PC-9 (cell line): ENCODE results near the gene TGFB2. TPM values are rescaled to one million over a fixed set of nuclear protein-coding genes. Genes with fewer than 3 reads are reported as not detected.

ENCODE experiments used
- BruUV-seq: library from RNA; stranded (reverse); fragments of 400-500 nt; replicated peaks from 2 replicates; lab custom pipeline; 2021; lab: Mats Ljungman, UMichigan
- CTCF ChIA-PET: fragments of 300-600 bp; sonication (Branson Sonifier 250); formaldehyde crosslinking; loops from one replicate; lab custom pipeline; 2022; ENCODE audit warnings: antibody characterized with exemption; lab: Charles Lee
- POLR2A ChIA-PET: fragments of 300-600 bp; sonication (Branson Sonifier 250); formaldehyde crosslinking; loops from one replicate; lab custom pipeline; 2022; ENCODE audit warnings: antibody characterized with exemption; ENCODE audit not compliant: unreplicated experiment; lab: Charles Lee
- DNase-seq, 2 experiments: peaks; one replicate each; pipeline versions ENCODE4 v3.0.0 to v3.0.0-alpha.2; 2015 to 2022; ENCODE audit warnings: mixed read lengths in 1 of 2
- H2AFZ ChIP-seq: fragments of 200-600 bp; sonication (generic); 2 replicates; pipeline ENCODE4 v1.8.1; 2017; ENCODE audit warnings: antibody characterized with exemption
- H3F3A ChIP-seq: fragments of 200-600 bp; sonication (generic); 2 replicates; pipeline ENCODE4 v1.8.1; 2017; ENCODE audit warnings: antibody characterized with exemption, mild to moderate bottlenecking, low read depth; ENCODE audit not compliant: insufficient read depth
- H3K27ac ChIP-seq: fragments of 200-600 bp; sonication (generic); 2 replicates; pipeline ENCODE4 v1.6.1; 2016; ENCODE audit warnings: mixed run types
- H3K27me3 ChIP-seq: fragments of 200-600 bp; sonication (generic); 2 replicates; pipeline ENCODE4 v1.6.1; 2016; ENCODE audit warnings: low read depth, mixed run types; ENCODE audit not compliant: insufficient read depth
- H3K36me3 ChIP-seq: fragments of 200-600 bp; sonication (generic); 2 replicates; pipeline ENCODE4 v1.6.1; 2016; ENCODE audit warnings: low read depth, mixed run types
- H3K4me1 ChIP-seq: fragments of 200-600 bp; sonication (generic); replicated peaks from 2 replicates; pipeline ENCODE4 v1.6.1; 2016; ENCODE audit warnings: mixed run types; ENCODE audit not compliant: insufficient read depth
- H3K4me2 ChIP-seq: fragments of 200-600 bp; sonication (generic); 2 replicates; pipeline ENCODE4 v1.6.1; 2017; ENCODE audit warnings: mixed run types
- H3K4me3 ChIP-seq: fragments of 200-600 bp; sonication (generic); 2 replicates; pipeline ENCODE4 v1.6.1; 2016; ENCODE audit warnings: mixed run types
- H3K79me2 ChIP-seq: fragments of 200-600 bp; sonication (generic); 2 replicates; pipeline ENCODE4 v1.6.1; 2017; ENCODE audit warnings: low read depth, mixed run types
- H3K9me2 ChIP-seq: fragments of 200-600 bp; sonication (generic); 2 replicates; pipeline ENCODE4 v1.8.1; 2017; ENCODE audit warnings: mild to moderate bottlenecking; ENCODE audit not compliant: insufficient read depth
- H3K9me3 ChIP-seq: fragments of 200-600 bp; sonication (generic); 2 replicates; pipeline ENCODE4 v1.8.1; 2016; ENCODE audit warnings: low read depth; ENCODE audit not compliant: insufficient read depth
- H4K20me1 ChIP-seq: fragments of 200-600 bp; sonication (generic); 2 replicates; pipeline ENCODE4 v1.8.1; 2017; ENCODE audit not compliant: insufficient read depth
- EZH2 ChIP-seq: fragments of 200-600 bp; sonication (generic); IDR thresholded peaks from 2 replicates; pipeline ENCODE4 v1.8.0; 2017; ENCODE audit warnings: antibody characterized with exemption, low read depth
- intact Hi-C: fragments of 100-400 bp; cut with micrococcal nuclease; formaldehyde crosslinking; loops from one replicate; pipeline ENCODE4 v1.10.0; 2022; ENCODE audit not compliant: unreplicated experiment
- total RNA-seq: library from RNA; stranded (reverse); gene quantifications from 2 replicates; pipeline ENCODE4 v1.2.3, GENCODE V29; 2021
- TF ChIP-seq, protein P1 (sequence below): fragments of 200-600 bp; sonication (generic); conservative IDR thresholded peaks from 2 replicates; pipeline ENCODE4 v1.6.1; 2017; ENCODE audit warnings: mixed run types, antibody characterized with exemption, mild to moderate bottlenecking, moderate library complexity

The TGFB2 gene
- total RNA-seq, 1 experiment from 2014 or later = 74.3 TPM

- no peaks in the 10 kb centered on the region for H3F3A ChIP-seq
- H3K4me2 ChIP-seq = no peak overlapping the region
- POLR2A ChIA-PET = no interaction called here
- CTCF ChIA-PET = no interaction called here
- H3K27me3 ChIP-seq = no peaks in the 10 kb centered on the region
- 0 out of 2 replicates have a peak, but pooled peaks cover 11% of the 10 kb centered on the region for H3K36me3 ChIP-seq
- no peaks in the 10 kb centered on the region for H3K9me3 ChIP-seq
- DNase-seq = no peak
- no peaks in the 10 kb centered on the region for H3K4me1 ChIP-seq
- H3K9me2 ChIP-seq = no peaks in the 10 kb centered on the region
- intact Hi-C loops = no loop called here
- H3K4me3 ChIP-seq = no peak overlapping the region
- no TSS peak for BruUV-seq
- TF ChIP-seq, protein P1, sequence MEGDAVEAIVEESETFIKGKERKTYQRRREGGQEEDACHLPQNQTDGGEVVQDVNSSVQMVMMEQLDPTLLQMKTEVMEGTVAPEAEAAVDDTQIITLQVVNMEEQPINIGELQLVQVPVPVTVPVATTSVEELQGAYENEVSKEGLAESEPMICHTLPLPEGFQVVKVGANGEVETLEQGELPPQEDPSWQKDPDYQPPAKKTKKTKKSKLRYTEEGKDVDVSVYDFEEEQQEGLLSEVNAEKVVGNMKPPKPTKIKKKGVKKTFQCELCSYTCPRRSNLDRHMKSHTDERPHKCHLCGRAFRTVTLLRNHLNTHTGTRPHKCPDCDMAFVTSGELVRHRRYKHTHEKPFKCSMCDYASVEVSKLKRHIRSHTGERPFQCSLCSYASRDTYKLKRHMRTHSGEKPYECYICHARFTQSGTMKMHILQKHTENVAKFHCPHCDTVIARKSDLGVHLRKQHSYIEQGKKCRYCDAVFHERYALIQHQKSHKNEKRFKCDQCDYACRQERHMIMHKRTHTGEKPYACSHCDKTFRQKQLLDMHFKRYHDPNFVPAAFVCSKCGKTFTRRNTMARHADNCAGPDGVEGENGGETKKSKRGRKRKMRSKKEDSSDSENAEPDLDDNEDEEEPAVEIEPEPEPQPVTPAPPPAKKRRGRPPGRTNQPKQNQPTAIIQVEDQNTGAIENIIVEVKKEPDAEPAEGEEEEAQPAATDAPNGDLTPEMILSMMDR = no peak
- no peak for TF ChIP-seq EZH2
- no peak overlapping the region for H2AFZ ChIP-seq
- H3K79me2 ChIP-seq = peaks cover 20% of the 10 kb centered on the region
- H4K20me1 ChIP-seq = peaks cover 10% of the 10 kb centered on the region; the same call in 1 of the 2 replicates
- no peak overlapping the region for H3K27ac ChIP-seq
Observed at GRCh38 chr1:218301217-218301616, 43.9 kb upstream of the TGFB2 start.

DNA sequence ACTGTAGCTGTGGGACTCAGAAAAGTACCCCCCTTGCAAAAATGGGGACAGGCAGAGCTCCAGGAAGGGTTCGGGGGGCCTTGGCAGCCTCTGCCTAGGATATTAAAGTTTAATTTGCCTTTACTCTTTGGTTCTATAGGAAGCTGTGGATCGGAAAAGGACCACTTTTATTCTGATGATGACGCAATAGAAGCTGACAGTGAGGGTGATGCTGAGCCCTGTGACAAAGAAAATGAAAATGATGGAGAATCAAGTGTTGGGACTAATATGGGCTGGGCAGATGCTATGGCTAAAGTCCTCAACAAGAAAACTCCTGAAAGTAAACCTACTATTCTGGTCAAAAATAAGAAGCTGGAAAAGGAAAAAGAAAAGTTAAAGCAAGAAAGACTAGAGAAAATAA lies 43.0 kb upstream of the TGFB2 start:
- Histone ChIP-seq H3K27ac (no peak overlapping the region), H3K4me1 (no peaks in the 10 kb centered on the region), H3K27me3 (no peaks in the 10 kb centered on the region), H3K36me3 (0 out of 2 replicates have a peak, but pooled peaks cover 17% of the 10 kb centered on the region), H3K4me3 (no peak overlapping the region), H2AFZ (no peak overlapping the region), H3K9me2 (no peaks in the 10 kb centered on the region), H3K79me2 (peaks cover 20% of the 10 kb centered on the region), H3K9me3 (no peaks in the 10 kb centered on the region), H3F3A (no peaks in the 10 kb centered on the region), H3K4me2 (no peak overlapping the region), H4K20me1 (peaks cover 8% of the 10 kb centered on the region; the same call in 1 of the 2 replicates)
- intact Hi-C loops = no loop called here
- ChIA-PET POLR2A (no interaction called here), CTCF (interaction anchor here (0.6 to 0.9 kb wide), 2 partner anchors 36 to 677 kb away, joined by 4 read pairs; no protein-coding TSS in a partner anchor)
- no peak for DNase-seq
- BruUV-seq = no TSS peak
- TF ChIP-seq EZH2 = no peak
- TF ChIP-seq, protein P1 = no peak

DNA sequence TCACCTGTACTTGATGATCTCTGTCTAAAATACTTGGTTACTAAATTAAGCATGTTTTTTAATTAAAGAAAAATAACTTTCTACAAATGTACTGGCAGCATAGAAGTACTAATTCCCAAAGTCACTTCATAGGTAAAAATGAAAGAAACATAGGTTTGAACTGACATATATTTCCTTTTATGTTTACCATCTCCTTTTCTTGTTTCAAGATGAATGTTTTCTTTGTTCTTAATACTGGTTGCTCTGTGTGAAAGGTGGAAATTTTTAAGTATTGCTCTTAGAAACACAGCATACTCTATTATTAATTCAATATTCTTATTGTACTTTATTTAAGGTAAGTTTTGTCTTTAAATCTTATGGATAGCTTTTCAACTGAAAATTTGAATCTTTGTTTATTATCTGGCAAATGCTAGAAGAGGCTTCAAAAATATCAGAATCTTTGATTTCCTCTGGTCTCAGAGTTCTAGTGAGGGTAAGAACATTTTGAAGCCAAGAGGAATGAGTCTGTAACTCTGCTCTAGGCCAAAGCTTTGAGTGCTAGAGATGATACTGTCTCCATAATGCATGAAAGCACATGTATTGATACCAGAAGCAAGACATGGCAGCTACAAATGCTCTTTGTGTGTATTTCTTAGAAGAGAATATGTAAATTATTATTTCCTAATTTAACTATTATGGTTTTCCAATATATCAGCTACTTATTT lies 41.8 kb upstream of the TGFB2 start:
- Histone ChIP-seq H3K36me3 (0 out of 2 replicates have a peak, but pooled peaks cover 17% of the 10 kb centered on the region), H3K9me3 (no peaks in the 10 kb centered on the region), H3F3A (no peaks in the 10 kb centered on the region), H3K4me2 (no peak overlapping the region), H3K27me3 (no peaks in the 10 kb centered on the region), H3K4me1 (no peaks in the 10 kb centered on the region), H2AFZ (no peak overlapping the region), H4K20me1 (peaks cover 7% of the 10 kb centered on the region; the same call in 1 of the 2 replicates), H3K79me2 (peaks cover 20% of the 10 kb centered on the region), H3K9me2 (no peaks in the 10 kb centered on the region), H3K27ac (no peak overlapping the region), H3K4me3 (no peak overlapping the region)
- BruUV-seq = no TSS peak
- intact Hi-C loops = no loop called here
- CTCF ChIA-PET = no interaction called here
- TF ChIP-seq, protein P1 = no peak
- no peak for TF ChIP-seq EZH2
- DNase-seq = no peak
- POLR2A ChIA-PET = no interaction called here
